Activated CD8-positive, alpha-beta memory T cell treated with anti-CD3 and anti-CD28 coated beads, Interleukin-2, amount 50 U/mL, for 24 hours (primary cell): Measurements from ENCODE around the gene ZFP37.
A peak's percentile ranks its signal among the peaks of the same experiment; 100 is the strongest.
"Not testable (repeated sequence)": the region's sequence is repeated elsewhere in the genome, so short reads cannot be mapped to it uniquely, and the experiment has no call there.

ENCODE experiments used
- DNase-seq: peaks from one replicate; pipeline ENCODE4 v3.0.0-alpha.2; 2020; ENCODE audit errors: extremely low read depth

Gene ZFP37

GRCh38 chr9:113056191-113057106 is at the start of gene ZFP37:
Gene ZFP37 (minus strand): TSS chr9:113056724. CDS start chr9:113056688, 36 bp downstream.
- DNase-seq, result peak; percentile 35

DNA sequence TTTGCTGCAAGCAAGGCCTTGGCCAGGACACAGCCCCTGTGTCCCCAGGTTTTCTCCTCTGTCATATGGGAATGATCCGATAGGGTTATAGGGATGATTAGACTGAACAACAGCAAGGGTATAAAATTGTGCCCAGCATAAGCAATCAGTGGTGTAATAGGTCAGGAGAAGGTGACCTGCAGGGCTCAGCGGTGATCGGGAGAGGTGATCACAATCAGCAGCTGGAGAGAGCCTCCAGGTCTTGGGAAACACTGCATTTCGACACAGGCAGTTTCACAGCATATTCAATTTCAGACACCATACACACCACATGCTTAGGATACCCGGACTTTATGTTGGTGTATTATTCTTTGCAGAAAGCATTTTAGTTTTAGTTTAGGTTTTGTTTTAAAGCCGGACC is 48.8 kb upstream of the ZFP37 start:
- DNase-seq, result not testable (repeated sequence)

- DNase-seq, result no peak
Observed at GRCh38 chr9:113095561-113095960, 39.0 kb upstream of the ZFP37 start.

- not testable (repeated sequence) for DNase-seq
Observed at GRCh38 chr9:113089924-113090323, 33.4 kb upstream of the ZFP37 start.

DNA sequence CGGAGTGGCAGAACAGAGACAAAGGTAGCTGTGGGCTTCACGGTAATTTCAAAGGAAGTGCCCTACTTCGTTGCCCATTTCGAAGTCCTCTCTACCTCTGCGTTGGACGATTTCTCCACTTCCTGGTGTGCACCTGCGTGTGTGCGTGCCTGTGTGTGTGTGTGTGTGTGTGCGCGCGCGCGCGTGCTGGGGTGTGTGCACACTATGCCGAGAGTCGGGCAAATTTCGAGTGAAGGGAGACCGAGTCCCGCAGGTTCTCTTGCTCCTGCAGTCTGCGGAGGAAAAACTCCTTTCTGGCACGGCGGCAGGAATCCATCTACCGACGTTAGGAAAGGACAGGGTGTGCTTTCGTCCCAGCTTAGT is 32.6 kb upstream of the ZFP37 start:
- DNase-seq, result not testable (repeated sequence)

GRCh38 chr9:113088456-113089142 is 32.1 kb upstream of the ZFP37 start:
- DNase-seq, result not testable (repeated sequence)

DNA sequence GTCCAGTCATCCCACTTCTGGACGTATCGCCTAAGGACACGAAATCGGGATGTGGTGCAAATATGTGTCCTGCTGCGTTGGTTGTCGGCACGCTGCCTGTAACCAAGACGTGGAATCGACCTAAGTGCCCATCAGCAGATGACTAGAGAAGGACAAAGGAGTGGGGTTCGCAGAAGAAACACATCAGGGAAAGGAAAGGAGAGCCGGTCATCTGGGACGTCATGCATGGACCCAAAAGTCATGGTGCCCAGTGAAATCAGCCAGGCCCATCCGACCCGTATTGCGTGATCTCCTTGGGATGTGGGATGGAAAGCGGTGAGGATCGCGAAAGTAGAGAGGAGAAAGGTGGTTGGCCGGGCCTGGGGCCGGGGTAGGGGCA is 6.4 kb upstream of the ZFP37 start:
- not testable (repeated sequence) for DNase-seq

GRCh38 chr9:113062256-113062931 is 5.9 kb upstream of the ZFP37 start:
- not testable (repeated sequence) for DNase-seq

DNA sequence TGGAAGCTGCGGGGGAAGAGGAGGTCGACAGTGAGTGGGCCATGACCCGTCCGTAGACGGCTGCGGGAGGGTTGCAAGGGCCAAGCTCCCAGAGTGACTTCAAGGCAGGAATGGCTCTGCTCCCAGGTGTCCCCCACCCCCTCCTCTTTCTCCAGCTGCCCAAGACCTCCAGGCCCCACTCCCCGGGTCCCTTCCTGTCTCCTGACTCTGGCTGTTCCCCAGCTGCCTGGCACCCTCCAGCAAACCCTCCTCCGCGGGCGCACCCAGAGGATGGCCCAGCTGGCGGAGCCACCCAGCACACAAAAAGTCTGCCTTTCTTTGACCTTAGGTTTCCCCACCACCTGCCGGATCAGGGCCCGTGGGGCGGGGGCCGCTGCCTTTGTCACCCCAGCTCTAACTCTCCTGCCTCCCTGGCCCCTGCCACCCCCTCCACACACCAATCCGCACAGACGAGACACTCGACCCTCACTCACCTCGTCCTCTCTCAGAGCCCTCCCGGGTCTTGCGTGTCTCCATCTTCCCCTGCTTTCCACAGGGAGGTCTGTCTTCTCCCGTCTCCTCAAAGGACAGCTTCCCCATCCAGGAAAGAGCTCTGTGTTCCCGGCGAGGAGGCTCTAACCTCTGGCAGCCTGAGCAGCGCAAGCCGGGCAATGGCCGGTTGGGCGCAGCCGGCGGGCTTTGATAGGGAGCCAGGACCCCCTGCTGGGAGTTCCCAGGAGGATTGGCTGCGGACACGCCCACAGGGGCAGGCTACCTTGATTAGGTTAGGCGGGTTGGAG is 4.7 kb upstream of the ZFP37 start:
- not testable (repeated sequence) for DNase-seq

DNA sequence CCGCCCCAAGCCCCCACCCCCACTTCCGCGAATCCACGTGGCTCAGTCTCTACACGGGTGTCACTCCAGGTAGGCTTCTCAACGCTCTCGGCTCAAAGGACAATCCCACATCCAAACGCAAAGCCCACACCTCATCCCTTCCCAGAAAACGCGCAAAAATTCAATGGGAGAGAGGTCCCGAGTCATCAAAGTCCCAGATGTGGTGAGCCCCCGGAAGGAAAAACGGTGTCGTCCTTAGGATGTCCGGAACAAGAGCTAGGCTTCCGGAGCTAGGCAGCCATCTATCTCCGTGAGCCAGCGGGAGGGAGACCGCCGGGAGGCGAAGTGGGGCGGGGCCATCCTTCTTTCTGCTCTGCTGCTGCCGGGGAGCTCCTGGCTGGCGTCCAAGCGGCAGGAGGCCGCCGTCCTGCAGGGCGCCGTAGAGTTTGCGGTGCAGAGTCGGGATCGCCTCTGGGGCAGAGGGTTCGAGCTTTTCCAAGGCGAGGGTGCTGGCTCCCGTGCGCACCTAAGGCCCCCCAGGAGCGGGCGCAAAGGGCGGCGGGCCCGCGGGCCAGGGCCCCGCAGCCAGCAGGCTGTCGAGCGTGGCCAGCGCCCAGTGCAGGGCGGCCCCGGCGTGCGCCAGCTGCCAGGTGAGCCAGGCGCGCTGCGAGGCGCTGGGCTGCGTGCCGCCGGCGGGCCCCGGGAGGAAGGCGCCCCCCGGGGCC is 3.2 kb upstream of the ZFP37 start:
- not testable (repeated sequence) for DNase-seq

- DNase-seq, result no peak
Observed at GRCh38 chr9:113057193-113057592, 669 bp upstream of the ZFP37 start.

- no peak for DNase-seq
Observed at GRCh38 chr9:113042884-113043657, 13.5 kb downstream of the ZFP37 start.

GRCh38 chr9:113026200-113026599 is 30.3 kb downstream of the ZFP37 start:
- no peak for DNase-seq

GRCh38 chr9:113018247-113018646 is 38.3 kb downstream of the ZFP37 start:
- no peak for DNase-seq

GRCh38 chr9:113012492-113012891 is 44.0 kb downstream of the ZFP37 start:
- no peak for DNase-seq

- DNase-seq, result no peak
Observed at GRCh38 chr9:113011911-113012381, 44.6 kb downstream of the ZFP37 start, which contains the start of gene ZNF883. Gene ZNF883 (minus strand): TSS chr9:113012192.

GRCh38 chr9:113005777-113006176 is 50.7 kb downstream of the ZFP37 start:
- no peak for DNase-seq

DNA sequence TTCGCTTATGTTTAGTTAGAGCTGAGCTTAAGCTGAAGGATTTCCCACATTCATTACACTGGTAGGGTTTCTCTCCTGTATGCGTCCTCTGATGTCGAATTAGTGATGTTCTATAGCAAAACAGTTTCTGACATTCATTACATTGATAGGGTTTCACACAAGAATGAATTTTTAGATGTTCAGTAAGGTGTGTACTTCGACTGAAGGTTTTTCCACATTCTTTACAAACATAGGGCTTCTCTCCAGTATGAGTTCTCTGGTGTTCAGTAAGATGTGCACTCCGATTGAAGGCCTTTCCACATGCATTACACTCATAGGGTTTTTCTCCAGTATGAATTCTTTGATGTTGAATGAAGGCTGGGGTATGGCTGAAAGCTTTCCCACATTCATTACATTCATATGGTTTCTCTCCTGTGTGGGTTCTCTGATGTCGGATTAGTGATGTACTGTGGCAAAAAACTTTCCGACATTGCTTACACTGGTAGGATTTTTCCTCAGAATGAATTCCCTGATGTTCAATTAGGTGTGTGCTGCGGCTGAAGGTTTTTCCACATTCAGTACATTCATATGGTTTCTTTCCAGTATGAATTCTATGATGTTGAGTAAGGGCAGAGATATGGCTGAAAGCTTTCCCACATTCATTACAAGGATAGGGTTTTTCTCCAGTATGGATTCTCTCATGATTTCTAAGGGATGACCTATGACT is 59.1 kb downstream of the ZFP37 start:
- DNase-seq, result no peak
